ENCODE measurements around the gene CYFIP2. TPM values are rescaled to one million over a fixed set of nuclear protein-coding genes. Genes with fewer than 3 reads are reported as not detected.

The CYFIP2 gene
- total RNA-seq, 2 donors from 2014 or later = 17.8 to 25.2 TPM

GRCh38 chr5:157271740-157272271 lies 5.9 kb downstream of the CYFIP2 start:
- Histone ChIP-seq H3K4me3 (no peak overlapping the region), H3K4me1 (replicated peaks) (no peaks in the 10 kb centered on the region), H3K9me3 (no peaks in the 10 kb centered on the region), H3K27me3 (replicated peaks; ENCODE audit: insufficient read depth) (no peaks in the 10 kb centered on the region), H3K36me3 (no peaks in the 10 kb centered on the region), H3K27ac (no peak overlapping the region)
- TF ChIP-seq POLR2A (IDR thresholded peaks at IDR 0.05) = no peak
- TF ChIP-seq POLR2AphosphoS5 (IDR thresholded peaks at IDR 0.05) = no peak
- TF ChIP-seq CTCF (IDR thresholded peaks at IDR 0.05) = no peak
- DNase-seq (ENCODE audit: low spot score) = no peak
- intact Hi-C loops (cut with DNase I) = no loop called here
- 94% methylated on average over 12 of the region's 12 CpGs for WGBS

- no peak for TF ChIP-seq POLR2AphosphoS5 (IDR thresholded peaks at IDR 0.05)
- no peak for TF ChIP-seq POLR2A (IDR thresholded peaks at IDR 0.05)
- TF ChIP-seq CTCF (IDR thresholded peaks at IDR 0.05) = no peak
- H3K9me3 ChIP-seq = no peaks in the 10 kb centered on the region
- intact Hi-C loops (cut with DNase I) = no loop called here
- H3K4me3 ChIP-seq = no peak overlapping the region
- no peak for DNase-seq (ENCODE audit: low spot score)
- H3K27ac ChIP-seq = no peak overlapping the region
- 64% methylated on average over 1 of the region's 1 CpG for whole genome bisulfite sequencing
- no peaks in the 10 kb centered on the region for H3K36me3 ChIP-seq
- H3K4me1 ChIP-seq (replicated peaks) = no peaks in the 10 kb centered on the region
- H3K27me3 ChIP-seq (replicated peaks; ENCODE audit: insufficient read depth) = no peaks in the 10 kb centered on the region
Measured at GRCh38 chr5:157273131-157273556, 7.2 kb downstream of the CYFIP2 start.

GRCh38 chr5:157275403-157275802 lies 9.5 kb downstream of the CYFIP2 start:
- no peak overlapping the region for H3K4me3 ChIP-seq
- no peak overlapping the region for H3K27ac ChIP-seq
- no peak for DNase-seq (ENCODE audit: low spot score)
- no peaks in the 10 kb centered on the region for H3K36me3 ChIP-seq
- H3K27me3 ChIP-seq (replicated peaks; ENCODE audit: insufficient read depth) = no peaks in the 10 kb centered on the region
- intact Hi-C loops (cut with DNase I) = no loop called here
- TF ChIP-seq CTCF (IDR thresholded peaks at IDR 0.05) (no peak), POLR2AphosphoS5 (IDR thresholded peaks at IDR 0.05) (no peak), POLR2A (IDR thresholded peaks at IDR 0.05) (no peak)
- WGBS = 90% methylated on average over 1 of the region's 1 CpG
- no peaks in the 10 kb centered on the region for H3K4me1 ChIP-seq (replicated peaks)
- no peaks in the 10 kb centered on the region for H3K9me3 ChIP-seq

- no peak for DNase-seq (ENCODE audit: low spot score)
- H3K9me3 ChIP-seq = no peaks in the 10 kb centered on the region
- no peaks in the 10 kb centered on the region for H3K4me1 ChIP-seq (replicated peaks)
- WGBS = 98% methylated on average over 2 of the region's 2 CpGs
- no peaks in the 10 kb centered on the region for H3K27me3 ChIP-seq (replicated peaks; ENCODE audit: insufficient read depth)
- no peak overlapping the region for H3K27ac ChIP-seq
- H3K36me3 ChIP-seq = no peaks in the 10 kb centered on the region
- intact Hi-C loops (cut with DNase I) = no loop called here
- H3K4me3 ChIP-seq = no peak overlapping the region
- TF ChIP-seq POLR2AphosphoS5 (IDR thresholded peaks at IDR 0.05) = no peak
Measured at GRCh38 chr5:157278319-157279037, 12.6 kb downstream of the CYFIP2 start.

GRCh38 chr5:157279605-157280239 lies 13.8 kb downstream of the CYFIP2 start:
- H3K4me3 ChIP-seq = no peak overlapping the region
- WGBS = 72% methylated on average over 7 of the region's 7 CpGs
- no peaks in the 10 kb centered on the region for H3K27me3 ChIP-seq (replicated peaks; ENCODE audit: insufficient read depth)
- TF ChIP-seq POLR2AphosphoS5 (IDR thresholded peaks at IDR 0.05) = no peak
- TF ChIP-seq POLR2A (IDR thresholded peaks at IDR 0.05) = no peak
- no peak for TF ChIP-seq CTCF (IDR thresholded peaks at IDR 0.05)
- H3K36me3 ChIP-seq = no peaks in the 10 kb centered on the region
- no peaks in the 10 kb centered on the region for H3K9me3 ChIP-seq
- no peaks in the 10 kb centered on the region for H3K4me1 ChIP-seq (replicated peaks)
- H3K27ac ChIP-seq = no peak overlapping the region
- DNase-seq (ENCODE audit: low spot score) = no peak
- intact Hi-C loops (cut with DNase I) = no loop called here

Data from prostate gland (tissue), 2 donors.